Osteocyte (in vitro differentiated cells): ENCODE results near the gene PHF13. TPM values are rescaled to one million over a fixed set of nuclear protein-coding genes. Genes with fewer than 3 reads are reported as not detected.

Experiments used
- DNase-seq: peaks from one replicate; pipeline ENCODE4 v3.0.0; 2021; ENCODE audit warnings: mixed read lengths; ENCODE audit not compliant: unreplicated experiment; ENCODE audit errors: extremely low spot score
- H3K27ac Mint-ChIP-seq: one replicate; pipeline ENCODE4 v1.8.0; 2021; ENCODE audit warnings: mild to moderate bottlenecking, mixed read lengths; ENCODE audit not compliant: unreplicated experiment
- H3K27me3 Mint-ChIP-seq: one replicate; pipeline ENCODE4 v1.8.0; 2021; ENCODE audit warnings: mixed read lengths; ENCODE audit not compliant: unreplicated experiment
- H3K36me3 Mint-ChIP-seq: one replicate; pipeline ENCODE4 v1.8.0; 2021; ENCODE audit warnings: mixed read lengths; ENCODE audit not compliant: unreplicated experiment
- H3K4me1 Mint-ChIP-seq: one replicate; pipeline ENCODE4 v1.8.0; 2021; ENCODE audit warnings: mixed read lengths; ENCODE audit not compliant: unreplicated experiment
- H3K4me3 Mint-ChIP-seq: one replicate; pipeline ENCODE4 v1.8.0; 2021; ENCODE audit warnings: mild to moderate bottlenecking, moderate library complexity, mixed read lengths; ENCODE audit not compliant: unreplicated experiment
- H3K9me3 Mint-ChIP-seq: one replicate; pipeline ENCODE4 v1.8.0; 2021; ENCODE audit warnings: mixed read lengths; ENCODE audit not compliant: unreplicated experiment
- CTCF ChIP-seq: fragments of 200-600 bp; sonication (generic); IDR thresholded peaks from 2 replicates; pipeline ENCODE4 v1.5.0; 2021; ENCODE audit warnings: antibody characterized with exemption, mild to moderate bottlenecking, moderate library complexity
- total RNA-seq: library from RNA; stranded (reverse); gene quantifications from 2 replicates; pipeline ENCODE4 v1.2.1, GENCODE V29; 2021

The PHF13 gene
- total RNA-seq, 1 donor from 2014 or later: 24.0 TPM

- no peak for DNase-seq
- H3K9me3 Mint-ChIP-seq: no peaks in the 10 kb centered on the region
Observed at GRCh38 chr1:6591644-6592043, 21.9 kb upstream of the PHF13 start.

GRCh38 chr1:6592441-6592840 lies 21.1 kb upstream of the PHF13 start:
- Mint-ChIP-seq H3K4me1 (peaks cover 4% of the 10 kb centered on the region), H3K27me3 (no peaks in the 10 kb centered on the region), H3K36me3 (peaks cover 33% of the 10 kb centered on the region), H3K4me3 (no peak overlapping the region), H3K27ac (no peak overlapping the region), H3K9me3 (no peaks in the 10 kb centered on the region)
- DNase-seq: no peak
- TF ChIP-seq CTCF: no peak

More at GRCh38 chr1:6591644-6592043, 21.9 kb upstream of the PHF13 start:
- Mint-ChIP-seq H3K27me3 (no peaks in the 10 kb centered on the region), H3K4me3 (no peak overlapping the region), H3K36me3 (peaks cover 33% of the 10 kb centered on the region), H3K27ac (no peak overlapping the region), H3K4me1 (peaks cover 4% of the 10 kb centered on the region)
- TF ChIP-seq CTCF: no peak

GRCh38 chr1:6592865-6593593 lies 20.5 kb upstream of the PHF13 start:
- peaks cover 33% of the 10 kb centered on the region for H3K36me3 Mint-ChIP-seq
- no peak overlapping the region for H3K27ac Mint-ChIP-seq
- H3K9me3 Mint-ChIP-seq: no peaks in the 10 kb centered on the region
- H3K4me3 Mint-ChIP-seq: no peak overlapping the region
- no peak for DNase-seq
- no peak for TF ChIP-seq CTCF
- H3K27me3 Mint-ChIP-seq: no peaks in the 10 kb centered on the region
- H3K4me1 Mint-ChIP-seq: peaks cover 4% of the 10 kb centered on the region

- Mint-ChIP-seq H3K27ac (no peak overlapping the region), H3K4me1 (peaks cover 4% of the 10 kb centered on the region), H3K9me3 (no peaks in the 10 kb centered on the region), H3K36me3 (peaks cover 33% of the 10 kb centered on the region), H3K4me3 (no peak overlapping the region), H3K27me3 (no peaks in the 10 kb centered on the region)
- no peak for TF ChIP-seq CTCF
- DNase-seq: no peak
Observed at GRCh38 chr1:6593810-6594209, 19.7 kb upstream of the PHF13 start.

GRCh38 chr1:6594977-6595740 lies 18.4 kb upstream of the PHF13 start:
- peak overlapping the region; percentile 38 for H3K27ac Mint-ChIP-seq
- TF ChIP-seq CTCF: no peak
- no peak for DNase-seq
- H3K4me3 Mint-ChIP-seq: no peak overlapping the region
- H3K9me3 Mint-ChIP-seq: no peaks in the 10 kb centered on the region
- H3K36me3 Mint-ChIP-seq: peaks cover 28% of the 10 kb centered on the region
- peaks cover 14% of the 10 kb centered on the region for H3K4me1 Mint-ChIP-seq
- no peaks in the 10 kb centered on the region for H3K27me3 Mint-ChIP-seq
